GM12878 (cell line): ENCODE measurements around the gene AATF. TPM values are rescaled to one million over a fixed set of nuclear protein-coding genes. Genes with fewer than 3 reads are reported as not detected.

ENCODE experiments used
- ATAC-seq: fragments of 200-7000 bp; cut with Tn5 transposase; 3 replicates; pipeline ENCODE4 v1.9.1; 2020; ENCODE audit warnings: mild to moderate bottlenecking, moderate library complexity
- BruUV-seq: library from RNA; stranded (reverse); fragments of 400-500 nt; replicated peaks from 2 replicates; lab custom pipeline; 2021; lab: Mats Ljungman, UMichigan
- CTCF ChIA-PET: fragments of 300-600 bp; sonication (Branson Sonifier 250); formaldehyde crosslinking; extraction: SDS; loops from one replicate; lab custom pipeline; 2021; ENCODE audit warnings: inconsistent platforms; lab: Yijun Ruan, JAX
- POLR2A ChIA-PET: fragments of 350-600 bp; formaldehyde crosslinking; extraction: SDS; loops from one replicate; lab custom pipeline; 2021; ENCODE audit warnings: inconsistent platforms; lab: Charles Lee
- RAD21 ChIA-PET: fragments of 300-600 bp; sonication (Branson Sonifier 250); formaldehyde crosslinking; loops from one replicate; lab custom pipeline; 2023; ENCODE audit warnings: antibody characterized with exemption; ENCODE audit not compliant: unreplicated experiment; lab: Charles Lee
- SMC1A ChIA-PET: fragments of 300-600 bp; sonication (Branson Sonifier 250); formaldehyde crosslinking; loops from one replicate; lab custom pipeline; 2023; ENCODE audit not compliant: unreplicated experiment, uncharacterized antibody; lab: Charles Lee
- DNase-seq: peaks from one replicate; pipeline ENCODE4 v3.0.0-alpha.2; 2011; ENCODE audit warnings: low read depth, low spot score
- FAIRE-seq: peaks from 3 replicates; lab custom pipeline; 2011; peaks lifted over from hg19 to GRCh38; lab: Jason Lieb, UNC
- H2AFZ ChIP-seq: 2 replicates; pipeline ENCODE4 v1.6.0; 2011; ENCODE audit warnings: low read depth, low read length, control low read depth; ENCODE audit not compliant: control insufficient read depth
- H3K27ac ChIP-seq: 2 replicates; pipeline ENCODE4 v1.5.1; 2011; ENCODE audit warnings: control low read depth; ENCODE audit not compliant: control insufficient read depth, insufficient read depth
- H3K27me3 ChIP-seq, 2 experiments: replicated peaks in 1 of 2; 2 replicates each; pipeline versions ENCODE4 v1.6.0 to v1.6.1; 2011; ENCODE audit warnings: low read length in 1 of 2; ENCODE audit not compliant: control insufficient read depth in 2 of 2, insufficient read depth in 2 of 2
- H3K36me3 ChIP-seq, 2 experiments: 2 replicates each; pipeline ENCODE4 v1.5.1; 2011; ENCODE audit warnings: low read length in 1 of 2; ENCODE audit not compliant: control insufficient read depth in 2 of 2, insufficient read depth in 2 of 2
- H3K4me1 ChIP-seq: 2 replicates; pipeline ENCODE4 v1.6.1; 2011; ENCODE audit warnings: mild to moderate bottlenecking, low read length, moderate library complexity, mixed read lengths; ENCODE audit not compliant: control insufficient read depth, insufficient read depth
- H3K4me2 ChIP-seq: 2 replicates; pipeline ENCODE4 v1.6.0; 2011; ENCODE audit warnings: control low read depth; ENCODE audit not compliant: control insufficient read depth, insufficient read depth
- H3K4me3 ChIP-seq: fragments of 200-600 bp; sonication (generic); 2 replicates; pipeline ENCODE4 v1.5.1; 2016
- H3K79me2 ChIP-seq: 2 replicates; pipeline ENCODE4 v1.6.0; 2011; ENCODE audit warnings: low read length; ENCODE audit not compliant: control insufficient read depth, insufficient read depth
- H3K9ac ChIP-seq: 2 replicates; pipeline ENCODE4 v1.8.0; 2011; ENCODE audit warnings: low read length, control low read depth, mixed read lengths; ENCODE audit not compliant: control insufficient read depth, insufficient read depth
- H3K9me3 ChIP-seq: replicated peaks from 3 replicates; pipeline ENCODE4 v1.5.1; 2011; ENCODE audit warnings: mild to moderate bottlenecking, low read length; ENCODE audit not compliant: control insufficient read depth, insufficient read depth
- H4K20me1 ChIP-seq: 2 replicates; pipeline ENCODE4 v1.6.0; 2011; ENCODE audit not compliant: control insufficient read depth, insufficient read depth
- HDAC6 ChIP-seq: fragments of 200-600 bp; sonication (generic); IDR thresholded peaks from one replicate; pipeline ENCODE4 v1.8.0; 2017; ENCODE audit warnings: antibody characterized with exemption; ENCODE audit not compliant: unreplicated experiment
- MYB ChIP-seq: fragments of 150-350 bp; IDR thresholded peaks from 2 replicates; pipeline ENCODE4 v1.6.1; 2014; ENCODE audit warnings: mild to moderate bottlenecking, low read depth, low read length, borderline replicate concordance
- NFYA ChIP-seq: IDR thresholded peaks from 2 replicates; pipeline ENCODE4 v1.6.1; 2011; ENCODE audit warnings: low read depth, mild to moderate bottlenecking, low read length, improper control_type of control experiment, borderline replicate concordance
- NR2C2 ChIP-seq: IDR thresholded peaks from 2 replicates; pipeline ENCODE4 v1.6.1; 2011; ENCODE audit warnings: borderline replicate concordance, low read depth; ENCODE audit not compliant: control insufficient read depth, insufficient read length
- SPI1 ChIP-seq: IDR thresholded peaks from 2 replicates; pipeline ENCODE4 v1.6.1; 2011; ENCODE audit warnings: low read depth, mild to moderate bottlenecking, low read length, moderate library complexity, borderline replicate concordance; ENCODE audit not compliant: insufficient read depth
- WGBS: methylation state at CpG from one replicate; pipeline ENCODE4 v1.1.6; 2016; ENCODE audit warnings: low lambda C conversion rate; ENCODE audit not compliant: insufficient replicate concordance, insufficient coverage; ENCODE audit errors: missing lambda C conversion rate; 5-methylcytosine and 5-hydroxymethylcytosine counted together
- in situ Hi-C: fragments of 300-500 bp; cut with MboI; formaldehyde crosslinking; loops from 9 replicates; pipeline ENCODE4 v1.14.3; 2018; ENCODE audit warnings: mixed read lengths
- intact Hi-C: fragments of 100-400 bp; cut with micrococcal nuclease; formaldehyde crosslinking; loops from one replicate; pipeline ENCODE4 v1.14.2; 2022; ENCODE audit not compliant: unreplicated experiment
- polyA plus RNA-seq, 11 experiments: library from polyadenylated mRNA; depleted of rRNA in 4 of 11; unstranded in 6 of 11; stranded (reverse) in 5 of 11; fragments of >200 nt; fragmentation: Nextera tagmentation in 4 of 11; fragmentation: Illumina TruSeq in 1 of 11; extraction: Ambion mirVana in 4 of 11; extraction: Trizol in 1 of 11; gene quantifications; 1 replicate in 1 of 11; 2 replicates in 10 of 11; pipeline versions ENCODE4 v1.2.1 to v1.2.3, GENCODE V29; 2011 to 2016; ENCODE audit warnings: inconsistent platforms in 2 of 11, missing spikeins in 2 of 11, low read depth in 1 of 11
- total RNA-seq, 4 experiments: library from RNA; depleted of rRNA in 3 of 4; stranded (reverse); fragments of >200 nt in 3 of 4; fragmentation: Illumina TruSeq in 1 of 4; extraction: Trizol in 1 of 4; gene quantifications; 2 replicates each; pipeline versions ENCODE4 v1.2.1 to v1.2.3, GENCODE V29; 2013 to 2021
- TF ChIP-seq, protein P1 (sequence below): IDR thresholded peaks from 2 replicates; pipeline ENCODE4 v1.6.1; 2012; ENCODE audit warnings: improper control_type of control experiment, low read depth, low read length; ENCODE audit not compliant: insufficient replicate concordance
- TF ChIP-seq, protein P2 (sequence below): fragments of 150-350 bp; IDR thresholded peaks from 2 replicates; pipeline ENCODE4 v1.6.1; 2014; ENCODE audit warnings: mild to moderate bottlenecking, low read depth, low read length

The AATF gene
- total and polyA plus RNA-seq, 10 of the 15 experiments (the other 5 are each of a cell fraction or from before 2014, with no cell fraction given): 36.8 to 110 (median 77.9) TPM

- Histone ChIP-seq H3K4me1 (no peaks in the 10 kb centered on the region), H4K20me1 (no peaks in the 10 kb centered on the region), H3K4me3 (no peak overlapping the region), H3K9me3 (no peaks in the 10 kb centered on the region), H3K27ac (no peak overlapping the region), H3K9ac (no peak overlapping the region), H2AFZ (no peak overlapping the region), H3K79me2 (no peaks in the 10 kb centered on the region), H3K4me2 (no peak overlapping the region), H3K36me3 (peaks cover 0 to 1% of the 10 kb centered on the region in 2 experiments; a peak in 1 of 4 replicates), H3K27me3 (no peaks in the 10 kb centered on the region)
- intact Hi-C loops: no loop called here
- POLR2A ChIA-PET: no interaction called here
- FAIRE-seq: no peak
- ATAC-seq: no peak
- 97% methylated on average over 3 of the region's 3 CpGs for WGBS
- BruUV-seq: no TSS peak
- CTCF ChIA-PET: interaction anchor here (0.6 to 2.6 kb wide), 2 partner anchors 12 to 17 kb away, joined by 3 to 14 read pairs; no protein-coding TSS in a partner anchor
- SMC1A ChIA-PET: interaction anchor here (0.9 to 1.2 kb wide), 2 partner anchors 46 to 376 kb away, joined by 3 read pairs; no protein-coding TSS in a partner anchor
- no peak for DNase-seq
- RAD21 ChIA-PET: no interaction called here
- TF ChIP-seq NR2C2: no peak
- no peak for TF ChIP-seq SPI1
- TF ChIP-seq, protein P1, sequence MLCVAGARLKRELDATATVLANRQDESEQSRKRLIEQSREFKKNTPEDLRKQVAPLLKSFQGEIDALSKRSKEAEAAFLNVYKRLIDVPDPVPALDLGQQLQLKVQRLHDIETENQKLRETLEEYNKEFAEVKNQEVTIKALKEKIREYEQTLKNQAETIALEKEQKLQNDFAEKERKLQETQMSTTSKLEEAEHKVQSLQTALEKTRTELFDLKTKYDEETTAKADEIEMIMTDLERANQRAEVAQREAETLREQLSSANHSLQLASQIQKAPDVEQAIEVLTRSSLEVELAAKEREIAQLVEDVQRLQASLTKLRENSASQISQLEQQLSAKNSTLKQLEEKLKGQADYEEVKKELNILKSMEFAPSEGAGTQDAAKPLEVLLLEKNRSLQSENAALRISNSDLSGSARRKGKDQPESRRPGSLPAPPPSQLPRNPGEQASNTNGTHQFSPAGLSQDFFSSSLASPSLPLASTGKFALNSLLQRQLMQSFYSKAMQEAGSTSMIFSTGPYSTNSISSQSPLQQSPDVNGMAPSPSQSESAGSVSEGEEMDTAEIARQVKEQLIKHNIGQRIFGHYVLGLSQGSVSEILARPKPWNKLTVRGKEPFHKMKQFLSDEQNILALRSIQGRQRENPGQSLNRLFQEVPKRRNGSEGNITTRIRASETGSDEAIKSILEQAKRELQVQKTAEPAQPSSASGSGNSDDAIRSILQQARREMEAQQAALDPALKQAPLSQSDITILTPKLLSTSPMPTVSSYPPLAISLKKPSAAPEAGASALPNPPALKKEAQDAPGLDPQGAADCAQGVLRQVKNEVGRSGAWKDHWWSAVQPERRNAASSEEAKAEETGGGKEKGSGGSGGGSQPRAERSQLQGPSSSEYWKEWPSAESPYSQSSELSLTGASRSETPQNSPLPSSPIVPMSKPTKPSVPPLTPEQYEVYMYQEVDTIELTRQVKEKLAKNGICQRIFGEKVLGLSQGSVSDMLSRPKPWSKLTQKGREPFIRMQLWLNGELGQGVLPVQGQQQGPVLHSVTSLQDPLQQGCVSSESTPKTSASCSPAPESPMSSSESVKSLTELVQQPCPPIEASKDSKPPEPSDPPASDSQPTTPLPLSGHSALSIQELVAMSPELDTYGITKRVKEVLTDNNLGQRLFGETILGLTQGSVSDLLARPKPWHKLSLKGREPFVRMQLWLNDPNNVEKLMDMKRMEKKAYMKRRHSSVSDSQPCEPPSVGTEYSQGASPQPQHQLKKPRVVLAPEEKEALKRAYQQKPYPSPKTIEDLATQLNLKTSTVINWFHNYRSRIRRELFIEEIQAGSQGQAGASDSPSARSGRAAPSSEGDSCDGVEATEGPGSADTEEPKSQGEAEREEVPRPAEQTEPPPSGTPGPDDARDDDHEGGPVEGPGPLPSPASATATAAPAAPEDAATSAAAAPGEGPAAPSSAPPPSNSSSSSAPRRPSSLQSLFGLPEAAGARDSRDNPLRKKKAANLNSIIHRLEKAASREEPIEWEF: no peak
- TF ChIP-seq, protein P2, sequence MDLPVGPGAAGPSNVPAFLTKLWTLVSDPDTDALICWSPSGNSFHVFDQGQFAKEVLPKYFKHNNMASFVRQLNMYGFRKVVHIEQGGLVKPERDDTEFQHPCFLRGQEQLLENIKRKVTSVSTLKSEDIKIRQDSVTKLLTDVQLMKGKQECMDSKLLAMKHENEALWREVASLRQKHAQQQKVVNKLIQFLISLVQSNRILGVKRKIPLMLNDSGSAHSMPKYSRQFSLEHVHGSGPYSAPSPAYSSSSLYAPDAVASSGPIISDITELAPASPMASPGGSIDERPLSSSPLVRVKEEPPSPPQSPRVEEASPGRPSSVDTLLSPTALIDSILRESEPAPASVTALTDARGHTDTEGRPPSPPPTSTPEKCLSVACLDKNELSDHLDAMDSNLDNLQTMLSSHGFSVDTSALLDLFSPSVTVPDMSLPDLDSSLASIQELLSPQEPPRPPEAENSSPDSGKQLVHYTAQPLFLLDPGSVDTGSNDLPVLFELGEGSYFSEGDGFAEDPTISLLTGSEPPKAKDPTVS: no peak
- TF ChIP-seq HDAC6: no peak
- no peak for TF ChIP-seq NFYA
- no peak for TF ChIP-seq MYB
- in situ Hi-C loops: loop anchor here (25.0 kb wide), 1 partner anchor 447 kb away; the partner anchor contains the start of gene MRM1
Measured at GRCh38 chr17:37059493-37059892, 110.7 kb downstream of the AATF start.
